Stimulated activated CD4-positive, alpha-beta T cell treated with anti-CD3 and anti-CD28 coated beads, Interleukin-2, amount 100 ng/mL, for 48 hours (primary cell): Measurements from ENCODE around the gene MYRF.

Experiments
- DNase-seq, 2 donors: peaks; one replicate each; pipeline ENCODE4 v3.0.0-alpha.2; 2020

The MYRF gene

DNA sequence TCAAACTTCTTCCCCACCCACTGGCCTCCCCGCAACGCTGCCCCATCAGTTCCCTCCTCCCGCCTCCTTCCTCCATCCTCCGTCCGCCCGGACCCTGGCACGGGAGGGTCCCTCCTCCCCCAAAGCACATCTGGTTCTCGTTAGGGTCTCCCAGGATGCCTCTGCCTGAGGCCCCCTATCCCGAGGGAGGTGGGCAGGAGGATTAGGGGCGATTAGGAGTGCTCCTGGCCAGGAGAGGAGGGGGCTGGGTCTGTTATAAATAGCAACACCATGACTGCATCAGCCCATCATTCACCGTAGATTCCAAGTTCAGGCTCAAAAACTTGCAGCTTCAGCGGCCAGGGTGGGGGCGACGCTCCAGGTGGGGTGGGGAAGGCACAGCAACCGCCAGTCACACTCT is 10.4 kb downstream of the MYRF start:
- DNase-seq: no peak

DNA sequence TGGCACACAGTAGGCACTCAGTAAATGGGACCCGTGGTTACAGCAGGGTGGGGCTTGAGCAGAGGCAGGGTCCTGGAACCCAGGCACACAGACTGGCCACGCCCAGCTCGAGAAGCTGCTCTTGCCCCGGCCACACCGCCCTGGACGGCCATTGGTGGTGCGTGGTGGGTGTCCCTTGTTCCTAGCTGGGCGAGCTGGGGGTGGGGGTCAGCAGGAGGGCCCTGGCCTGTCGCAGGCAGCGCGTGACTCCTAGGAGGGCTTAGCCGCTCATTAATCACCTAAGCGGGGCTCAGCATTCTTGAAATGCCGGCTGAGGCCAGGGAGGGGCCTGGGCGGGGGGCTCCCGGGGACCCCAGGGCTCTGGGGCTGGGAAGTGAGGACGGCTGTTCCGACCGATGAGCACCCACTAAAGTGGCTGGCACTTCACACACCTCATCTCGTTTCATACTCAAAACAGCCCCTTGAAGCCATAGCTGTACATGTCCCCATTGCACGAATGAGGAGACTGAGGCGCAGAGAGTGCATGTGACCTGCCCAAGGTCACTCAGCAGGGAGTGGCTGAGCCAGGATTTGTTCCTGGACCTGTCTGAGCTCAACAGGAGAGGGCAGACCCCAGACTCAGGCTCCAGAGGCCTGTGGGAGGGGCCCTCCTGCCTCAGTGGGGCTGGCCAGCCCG is 11.6 kb downstream of the MYRF start:
- no peak for DNase-seq

DNA sequence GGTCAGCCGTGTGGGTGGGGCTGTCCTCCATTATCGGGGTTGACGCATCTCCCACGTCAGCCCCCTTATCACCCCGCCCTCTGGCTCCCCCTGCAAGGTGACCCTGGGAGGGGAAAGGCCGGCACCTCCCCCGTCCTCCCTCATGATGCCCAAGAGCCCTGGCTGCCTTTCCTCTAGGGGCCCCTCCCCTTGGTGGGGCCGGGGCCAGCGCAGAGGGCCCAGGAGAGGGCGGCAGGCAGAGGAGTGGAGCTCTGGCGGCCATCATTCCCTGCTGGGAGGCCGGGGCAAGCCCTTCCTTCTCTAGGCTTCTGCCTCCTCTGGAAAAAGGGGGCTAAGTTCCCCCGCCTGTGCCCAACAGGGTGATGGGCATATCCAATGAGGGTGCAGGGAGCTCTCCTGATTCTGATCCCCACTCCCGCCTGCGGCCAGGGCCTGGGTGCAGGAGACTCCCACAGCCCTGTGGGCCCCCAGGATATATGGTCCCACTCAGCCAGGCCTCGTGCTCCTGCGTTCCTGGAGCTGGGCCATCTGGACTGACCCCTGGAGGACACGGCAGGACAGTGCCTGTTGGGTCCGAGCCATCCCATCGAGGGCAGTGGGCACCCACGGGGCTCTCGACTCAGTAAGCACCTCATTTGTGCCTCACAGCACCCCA is 12.3 kb downstream of the MYRF start:
- DNase-seq: no peak

DNA sequence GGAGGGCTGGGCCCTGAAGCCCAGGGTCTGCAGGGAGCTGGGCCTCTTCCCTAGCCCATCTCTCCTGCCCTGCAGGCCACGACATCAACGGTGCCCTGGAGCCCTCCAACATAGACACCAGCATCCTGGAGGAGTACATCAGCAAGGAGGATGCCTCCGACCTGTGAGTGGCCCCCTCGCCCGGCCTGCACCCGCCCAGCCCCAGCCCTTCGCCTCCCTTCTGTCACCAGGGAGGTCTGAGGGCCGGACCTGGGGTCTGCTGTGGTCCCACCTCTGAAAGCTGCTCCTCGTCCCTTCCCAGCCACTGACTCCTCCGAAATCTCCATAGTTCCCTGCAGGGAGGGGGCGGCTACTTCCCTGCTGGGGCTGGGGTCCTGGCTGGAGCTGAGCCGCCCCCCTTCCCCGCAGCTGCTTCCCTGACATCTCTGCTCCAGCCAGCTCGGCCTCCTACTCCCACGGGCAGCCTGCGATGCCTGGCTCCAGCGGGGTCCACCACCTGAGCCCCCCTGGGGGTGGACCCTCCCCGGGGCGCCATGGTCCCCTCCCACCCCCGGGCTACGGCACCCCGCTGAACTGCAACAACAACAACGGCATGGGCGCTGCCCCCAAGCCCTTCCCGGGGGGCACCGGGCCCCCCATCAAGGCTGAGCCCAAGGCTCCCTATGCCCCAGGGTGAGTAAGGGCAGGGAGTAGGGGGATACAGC is 13.3 kb downstream of the MYRF start:
- no peak for DNase-seq

DNA sequence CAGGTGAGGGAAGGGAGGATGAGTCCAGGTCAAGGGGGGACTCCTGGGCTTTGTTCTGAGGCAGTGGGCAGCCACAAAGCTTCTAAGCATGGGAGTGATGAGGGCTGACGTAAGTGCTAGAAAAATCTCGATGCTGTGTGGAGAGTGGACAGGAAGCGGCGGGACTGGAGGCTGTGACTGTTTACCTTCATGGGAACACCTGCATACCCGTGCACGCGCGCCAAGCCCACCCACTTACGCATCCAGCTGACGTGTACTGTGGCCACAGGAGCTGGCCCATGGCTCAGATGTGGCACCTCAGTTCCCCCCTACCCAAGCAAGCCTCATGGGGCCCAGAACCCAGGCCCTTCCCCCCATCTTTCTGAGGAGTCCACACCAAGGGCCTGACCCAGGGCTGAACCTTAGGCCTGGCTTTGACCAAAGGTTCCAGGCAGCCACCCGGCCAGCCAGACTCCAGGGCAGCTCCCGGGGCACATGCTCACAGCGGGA is 14.0 kb downstream of the MYRF start:
- no peak for DNase-seq

DNA sequence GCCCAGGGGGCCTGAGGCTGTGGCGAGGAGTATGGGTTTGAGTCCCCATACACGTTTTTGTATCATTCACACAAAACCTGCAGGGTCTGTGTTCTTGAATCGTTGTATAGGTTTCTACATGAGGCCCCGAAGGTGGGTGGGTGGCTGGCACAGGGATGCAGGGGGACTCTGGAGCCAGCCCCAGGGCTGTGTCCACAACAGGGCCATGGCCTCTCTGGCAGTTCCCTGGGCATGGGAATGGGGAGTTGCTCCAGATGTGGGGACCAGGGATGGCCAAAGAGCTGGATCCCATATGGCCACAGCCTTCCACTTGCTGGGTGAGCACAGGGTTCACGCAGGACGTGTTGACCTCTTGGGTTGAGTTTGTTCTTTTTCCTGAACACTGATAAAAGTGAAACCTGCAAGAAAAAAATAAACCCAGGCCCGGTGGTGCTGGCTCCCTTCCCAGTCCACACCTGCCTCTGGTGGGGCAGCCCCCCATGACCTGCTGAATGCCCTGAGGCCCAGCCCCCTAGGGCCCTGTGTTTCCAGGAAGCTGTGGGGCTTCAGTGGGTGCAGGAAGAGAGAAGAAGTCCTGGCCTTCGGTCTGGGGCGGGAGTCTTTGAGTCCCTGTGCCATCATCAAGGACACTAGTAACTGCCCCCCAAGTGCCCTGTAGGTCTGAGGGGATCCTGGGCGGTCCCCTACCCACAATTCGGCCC is 16.1 kb downstream of the MYRF start:
- DNase-seq: no peak

DNA sequence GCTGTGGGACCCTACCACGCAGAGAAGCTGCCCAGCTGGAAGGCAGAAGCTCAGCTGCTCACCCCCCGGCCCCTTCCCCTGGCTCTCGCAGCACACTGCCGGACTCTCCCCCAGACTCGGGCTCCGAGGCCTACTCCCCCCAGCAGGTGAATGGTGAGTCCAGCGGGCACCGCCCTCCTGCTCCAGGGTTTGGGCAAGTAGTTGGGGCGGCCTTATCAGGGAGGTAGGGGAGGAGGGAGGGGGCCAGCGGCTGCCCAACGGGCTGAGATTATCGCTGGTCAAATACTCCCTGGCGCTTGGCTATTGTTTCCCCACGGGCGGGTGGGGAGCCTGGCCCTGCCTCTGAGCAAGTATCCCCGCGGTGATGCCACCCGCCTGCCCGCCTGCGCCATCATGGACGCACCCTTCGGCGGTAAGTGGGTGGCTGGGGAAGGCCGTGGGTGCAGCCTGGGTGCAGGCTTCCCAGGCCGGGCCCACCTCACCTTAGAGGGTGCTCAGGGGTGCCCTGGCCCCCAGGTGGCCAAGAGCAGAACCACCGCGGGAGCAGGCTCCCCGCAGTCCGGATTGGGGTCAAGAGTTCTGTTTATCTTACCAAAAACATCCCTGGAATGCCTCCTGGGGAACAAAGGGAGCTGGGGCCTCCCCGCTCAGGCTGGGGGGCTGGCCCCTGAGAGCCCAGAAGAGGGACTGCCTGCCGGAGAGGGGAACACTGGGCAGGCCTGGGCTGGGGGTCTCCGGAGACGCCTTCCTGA is 16.9 kb downstream of the MYRF start:
- no peak for DNase-seq

DNA sequence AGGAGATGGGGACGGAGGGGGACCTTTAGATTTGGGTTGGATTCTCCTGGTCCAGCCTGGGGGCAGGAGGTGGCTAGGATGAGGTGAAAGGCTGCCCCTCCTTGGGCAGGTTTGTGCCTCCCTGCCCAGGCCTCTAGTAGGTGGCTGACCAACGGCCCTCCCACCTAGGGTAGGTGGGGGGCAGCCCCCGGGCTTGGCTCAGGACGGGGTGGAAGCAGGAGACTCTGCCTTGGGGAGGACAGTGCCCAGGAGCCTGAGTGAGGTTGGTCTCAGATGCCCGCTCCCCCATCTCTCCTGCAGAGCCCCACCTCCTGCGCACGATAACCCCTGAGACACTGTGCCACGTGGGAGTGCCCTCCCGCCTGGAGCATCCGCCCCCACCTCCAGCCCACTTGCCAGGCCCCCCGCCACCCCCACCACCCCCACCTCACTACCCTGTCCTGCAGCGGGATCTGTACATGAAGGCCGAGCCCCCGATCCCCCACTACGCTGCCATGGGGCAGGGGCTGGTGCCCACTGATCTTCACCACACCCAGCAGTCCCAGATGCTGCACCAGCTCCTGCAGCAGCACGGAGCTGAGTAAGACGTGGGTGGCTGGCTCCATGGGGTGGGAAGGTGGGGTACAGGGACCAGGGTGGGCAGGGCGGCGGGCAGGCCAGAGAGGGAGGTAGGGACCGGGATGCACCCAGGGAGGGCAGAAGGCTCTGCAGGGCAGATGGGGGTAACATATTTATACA is 17.7 kb downstream of the MYRF start:
- no peak for DNase-seq

DNA sequence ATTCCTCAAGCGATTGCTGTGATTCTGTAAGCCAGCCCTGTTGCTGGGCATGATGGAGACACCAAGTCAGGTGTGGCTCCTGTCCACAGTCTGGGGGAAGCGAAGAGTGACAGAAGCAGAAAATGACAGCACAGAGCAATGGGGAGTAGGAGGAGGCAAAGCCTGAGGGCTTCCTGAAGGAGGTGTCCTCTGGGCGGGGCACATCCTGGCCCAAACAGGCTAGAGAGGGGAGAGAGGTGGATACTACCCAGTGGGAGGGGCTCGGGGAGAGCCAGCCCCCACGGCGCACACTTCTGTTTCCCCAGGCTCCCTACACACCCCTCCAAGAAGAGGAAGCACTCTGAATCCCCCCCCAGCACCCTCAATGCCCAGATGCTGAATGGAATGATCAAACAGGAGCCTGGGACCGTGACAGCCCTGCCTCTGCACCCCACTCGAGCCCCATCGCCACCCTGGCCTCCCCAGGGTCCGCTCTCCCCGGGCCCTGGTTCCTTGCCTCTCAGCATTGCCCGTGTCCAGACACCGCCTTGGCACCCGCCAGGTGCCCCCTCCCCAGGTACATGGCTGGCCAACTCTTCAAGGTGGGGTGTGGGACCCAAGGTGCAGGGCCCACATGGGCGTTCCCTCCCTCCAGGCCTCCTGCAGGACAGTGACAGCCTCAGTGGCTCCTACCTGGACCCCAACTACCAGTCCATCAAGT is 18.9 kb downstream of the MYRF start:
- DNase-seq: no peak

DNA sequence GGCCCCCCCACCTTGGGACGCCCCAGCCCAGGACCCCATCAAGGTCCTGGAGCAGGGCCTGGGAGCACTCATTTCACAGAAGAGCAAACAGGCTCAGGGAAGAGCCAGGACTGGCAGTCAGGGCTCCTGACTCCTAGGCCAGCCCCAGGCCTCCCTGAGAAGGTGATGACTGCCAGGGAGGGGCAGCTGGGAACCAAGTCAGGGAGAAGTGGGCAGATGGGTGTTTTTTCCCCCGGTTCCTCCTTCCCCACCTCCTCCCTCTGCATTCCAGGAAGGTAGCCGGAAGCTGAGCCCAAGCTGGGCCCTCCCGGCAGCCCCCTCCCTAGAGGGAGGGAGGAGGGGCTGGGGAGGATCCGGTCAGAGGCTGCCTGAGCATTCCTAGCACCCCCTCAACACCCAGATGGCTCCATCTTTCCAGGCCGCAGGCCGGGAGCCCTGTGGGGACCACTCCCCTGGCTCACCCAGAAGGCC is 19.6 kb downstream of the MYRF start:
- DNase-seq: no peak

DNA sequence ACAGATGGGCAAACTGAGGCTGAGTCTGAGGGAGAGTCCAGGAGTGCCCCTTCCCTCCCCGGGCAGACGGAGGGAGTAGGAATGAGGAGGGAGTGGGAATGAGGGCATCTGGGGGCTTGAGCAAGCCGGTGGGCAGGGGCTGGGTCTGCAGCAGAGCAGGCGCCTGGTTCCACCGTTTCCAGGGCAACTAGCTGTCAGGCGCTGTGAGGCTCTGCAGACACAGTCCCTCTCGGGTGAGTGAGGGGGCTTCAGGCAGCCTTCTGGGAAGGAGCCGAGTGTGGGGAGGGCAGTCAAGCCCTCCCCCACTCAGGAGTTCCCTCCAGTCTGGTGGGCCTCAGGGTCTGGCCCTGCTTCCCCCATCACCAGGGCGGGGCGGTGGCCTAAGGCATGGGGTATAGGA is 20.9 kb downstream of the MYRF start:
- DNase-seq: no peak

DNA sequence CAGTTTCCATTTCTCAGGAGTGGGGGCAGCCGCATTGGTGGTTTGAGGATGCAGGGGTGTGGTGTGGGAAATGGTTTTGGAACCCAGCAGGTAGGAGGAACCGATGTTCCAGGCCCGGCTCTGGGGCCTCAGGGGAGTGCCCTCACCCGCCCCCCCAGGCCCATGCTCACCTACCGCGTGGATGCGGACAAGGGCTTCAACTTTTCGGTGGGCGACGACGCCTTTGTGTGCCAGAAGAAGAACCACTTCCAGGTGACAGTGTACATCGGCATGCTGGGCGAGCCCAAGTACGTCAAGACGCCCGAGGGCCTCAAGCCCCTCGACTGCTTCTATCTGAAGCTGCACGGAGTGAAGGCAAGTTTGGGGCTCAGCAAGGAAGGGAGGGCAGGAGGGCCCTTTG is 21.4 kb downstream of the MYRF start:
- no peak for DNase-seq

DNA sequence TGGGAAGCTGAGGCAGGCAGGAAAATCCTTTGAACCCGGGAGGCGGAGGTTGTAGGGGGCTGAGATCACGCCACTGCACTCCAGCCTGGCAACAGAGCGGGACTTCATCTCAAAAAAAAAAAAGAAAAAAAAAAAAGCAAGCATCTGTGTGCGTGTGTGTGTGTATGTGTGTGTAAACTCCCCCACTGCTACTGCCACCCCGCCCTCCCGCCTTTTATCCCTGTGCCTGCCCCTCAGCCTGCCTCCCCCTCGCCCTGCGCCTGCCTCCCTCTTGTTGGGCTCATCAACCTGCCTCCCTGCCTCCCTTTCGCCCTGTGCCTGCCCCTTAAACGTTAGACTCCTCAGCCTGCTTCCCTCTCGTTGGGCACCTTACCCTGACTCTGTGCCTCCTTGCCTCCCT is 22.0 kb downstream of the MYRF start:
- DNase-seq: no peak

DNA sequence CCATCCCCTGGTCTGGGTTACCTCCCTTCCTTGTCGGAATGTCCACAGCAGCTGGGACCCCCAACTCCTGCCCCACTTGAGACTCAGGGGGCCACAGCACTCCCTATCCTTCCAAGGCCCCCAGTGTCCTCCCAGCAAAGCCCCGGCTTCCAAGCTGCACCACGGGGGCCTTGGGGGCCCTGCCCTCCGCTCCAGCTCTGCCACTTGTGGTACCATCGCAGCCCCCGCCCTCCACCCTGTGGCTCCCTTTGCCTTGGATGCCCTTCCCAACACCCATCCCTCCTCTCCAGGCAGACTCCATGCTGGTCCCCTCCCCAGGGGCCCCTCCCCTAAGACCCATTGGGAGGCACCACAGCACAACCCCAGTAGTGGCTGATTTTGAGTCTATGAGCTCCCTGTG is 22.7 kb downstream of the MYRF start:
- DNase-seq: no peak

DNA sequence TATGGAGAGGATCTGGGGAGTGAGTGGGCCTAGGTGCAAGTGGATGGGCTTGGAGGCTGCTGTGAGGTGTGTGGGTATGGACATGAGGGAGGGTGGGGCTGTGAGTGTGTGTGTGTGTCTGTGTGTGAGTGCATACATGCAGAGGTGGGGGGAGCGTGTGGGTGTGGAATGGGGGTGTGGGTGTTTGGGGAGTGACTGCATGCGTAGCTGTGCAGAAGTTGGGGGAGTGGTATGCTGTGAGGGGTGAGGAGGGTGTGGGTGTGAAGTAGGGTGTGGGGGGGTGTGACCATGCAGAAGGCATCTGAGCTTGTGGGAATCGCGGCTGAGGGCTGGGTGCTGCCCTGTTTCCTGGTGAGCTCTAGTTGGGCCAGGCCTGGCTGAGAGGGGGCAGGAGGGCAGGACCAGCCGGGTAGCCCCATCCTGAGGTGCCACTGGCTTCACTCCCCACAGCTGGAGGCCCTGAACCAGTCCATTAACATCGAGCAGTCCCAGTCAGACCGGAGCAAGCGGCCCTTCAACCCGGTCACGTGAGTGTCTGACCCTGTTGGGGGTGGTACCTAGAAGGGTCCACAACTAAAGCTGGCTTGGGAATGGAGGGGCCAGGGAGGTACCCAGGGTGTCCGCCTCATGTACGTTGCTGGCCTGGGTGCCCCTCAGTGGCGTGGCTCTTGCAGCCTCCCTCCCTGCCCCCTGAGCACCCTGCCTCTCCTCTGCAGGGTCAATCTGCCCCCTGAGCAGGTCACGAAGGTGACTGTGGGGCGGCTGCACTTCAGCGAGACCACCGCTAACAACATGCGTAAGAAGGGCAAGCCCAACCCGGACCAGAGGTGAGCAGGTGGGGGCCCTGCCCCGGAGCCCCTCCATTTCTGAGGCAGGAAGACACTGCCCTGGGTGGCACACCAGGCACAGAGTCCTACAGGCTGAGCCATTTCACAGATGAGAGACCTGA is 23.4 kb downstream of the MYRF start:
- no peak for DNase-seq

DNA sequence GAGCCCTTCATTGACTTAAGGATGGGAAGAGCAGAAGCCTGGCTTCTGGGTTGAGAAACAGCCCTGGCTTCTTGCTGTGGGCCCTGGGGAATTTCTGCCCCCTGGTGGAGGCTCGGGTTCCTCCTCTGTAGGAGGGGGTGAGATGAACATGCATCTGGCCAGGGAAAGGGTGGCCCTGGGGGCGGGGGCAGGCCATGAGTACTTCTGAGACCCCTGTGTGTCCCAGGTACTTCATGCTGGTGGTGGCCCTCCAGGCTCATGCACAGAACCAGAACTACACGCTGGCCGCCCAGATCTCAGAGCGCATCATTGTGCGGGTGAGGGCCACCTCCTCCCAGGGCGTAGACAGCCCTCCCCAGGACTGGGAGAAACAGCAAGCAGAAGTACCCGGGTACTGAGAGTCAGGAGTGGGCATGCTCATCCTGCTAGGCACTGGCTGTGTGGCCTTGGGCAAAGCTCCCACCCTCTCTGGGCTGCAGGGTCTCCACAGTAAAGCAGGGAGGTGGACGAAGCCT is 24.2 kb downstream of the MYRF start:
- DNase-seq: peak; percentile 65 to 71

DNA sequence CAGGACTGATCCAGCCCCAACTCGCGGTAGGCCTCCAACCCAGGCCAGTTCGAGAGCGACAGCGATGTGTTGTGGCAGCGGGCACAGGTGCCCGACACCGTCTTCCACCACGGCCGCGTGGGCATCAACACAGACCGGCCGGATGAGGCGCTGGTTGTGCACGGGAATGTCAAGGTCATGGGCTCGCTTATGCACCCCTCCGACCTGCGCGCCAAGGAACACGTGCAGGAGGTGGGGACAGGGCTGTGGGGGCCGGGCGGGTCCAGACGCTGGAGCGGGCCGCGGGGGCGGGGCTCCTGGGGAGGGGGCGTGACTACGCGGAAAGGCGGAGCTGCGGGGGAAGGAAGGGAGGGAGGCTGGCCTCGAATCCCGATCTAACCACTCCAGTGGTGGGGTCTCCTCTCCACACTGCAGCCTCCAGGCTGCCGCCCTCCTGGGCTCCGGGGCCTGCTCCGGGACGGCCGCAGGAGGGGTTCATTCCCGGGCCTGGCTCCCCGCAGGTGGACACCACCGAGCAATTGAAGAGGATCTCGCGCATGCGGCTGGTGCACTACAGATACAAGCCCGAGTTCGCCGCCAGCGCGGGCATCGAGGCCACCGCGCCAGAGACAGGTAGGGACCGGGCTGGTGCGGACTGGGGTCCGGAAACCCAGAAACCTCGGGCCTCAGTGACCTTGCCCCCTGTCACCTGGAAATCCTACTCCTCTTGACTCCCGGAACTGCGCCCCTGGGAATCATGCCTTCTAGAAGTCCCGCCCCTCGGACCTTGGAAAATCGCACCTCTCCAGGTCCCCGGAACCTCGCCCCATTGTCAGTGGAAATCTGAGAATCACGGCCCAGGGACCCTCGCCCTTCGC is 25.0 kb downstream of the MYRF start:
- DNase-seq: peak; percentile 46 to 54

DNA sequence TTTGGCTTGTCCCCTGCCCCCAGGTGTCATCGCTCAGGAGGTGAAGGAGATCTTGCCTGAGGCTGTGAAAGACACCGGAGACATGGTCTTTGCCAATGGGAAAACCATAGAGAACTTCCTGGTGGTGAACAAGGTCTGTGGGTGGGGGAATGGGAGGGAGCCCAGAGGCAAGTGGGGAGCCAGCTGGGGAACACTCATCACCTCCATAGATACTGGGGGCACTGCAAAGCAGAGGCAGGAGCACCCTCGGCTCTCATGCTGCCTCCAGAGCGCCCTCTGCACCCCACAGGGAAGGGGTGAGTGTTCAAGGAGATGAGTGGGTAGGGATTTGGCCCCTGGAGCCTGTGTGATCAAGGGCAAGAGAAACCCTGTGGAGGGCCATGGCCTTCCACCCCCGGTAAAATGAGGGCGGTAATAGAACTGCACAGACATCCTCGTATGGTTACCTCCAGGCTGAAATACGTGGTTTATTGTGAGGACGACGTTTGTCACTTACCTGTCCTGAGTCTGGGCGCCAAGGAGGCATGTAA is 26.0 kb downstream of the MYRF start:
- no peak for DNase-seq
